ENCODE results near the gene SYT1.

DNA sequence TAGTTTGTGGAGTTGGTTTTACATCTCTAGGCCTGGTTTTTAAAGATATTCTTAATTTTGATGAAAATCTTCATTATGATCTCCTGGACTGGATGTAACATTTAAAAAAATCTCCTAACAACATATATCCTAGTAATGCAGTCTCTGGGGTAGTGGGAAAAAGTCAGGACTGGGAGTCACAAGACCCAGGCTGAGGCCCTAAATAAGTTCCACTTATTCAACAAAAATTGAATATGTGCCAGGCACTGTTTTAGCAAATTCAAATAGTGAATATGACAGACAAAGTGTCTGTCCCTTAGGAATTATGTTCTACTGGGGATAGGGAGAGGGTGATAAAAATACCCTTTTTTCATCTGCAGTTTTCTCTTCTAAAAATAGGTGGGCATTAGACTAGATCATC lies 577.8 kb downstream of the SYT1 start:
- TF ChIP-seq POLR2AphosphoS5 (IDR thresholded peaks at IDR 0.05; ENCODE audit: low read depth, low read length) (no peak), SIN3A (IDR thresholded peaks at IDR 0.05; ENCODE audit: borderline replicate concordance, insufficient read depth, low read length) (no peak)
- TF ChIP-seq, protein P1, sequence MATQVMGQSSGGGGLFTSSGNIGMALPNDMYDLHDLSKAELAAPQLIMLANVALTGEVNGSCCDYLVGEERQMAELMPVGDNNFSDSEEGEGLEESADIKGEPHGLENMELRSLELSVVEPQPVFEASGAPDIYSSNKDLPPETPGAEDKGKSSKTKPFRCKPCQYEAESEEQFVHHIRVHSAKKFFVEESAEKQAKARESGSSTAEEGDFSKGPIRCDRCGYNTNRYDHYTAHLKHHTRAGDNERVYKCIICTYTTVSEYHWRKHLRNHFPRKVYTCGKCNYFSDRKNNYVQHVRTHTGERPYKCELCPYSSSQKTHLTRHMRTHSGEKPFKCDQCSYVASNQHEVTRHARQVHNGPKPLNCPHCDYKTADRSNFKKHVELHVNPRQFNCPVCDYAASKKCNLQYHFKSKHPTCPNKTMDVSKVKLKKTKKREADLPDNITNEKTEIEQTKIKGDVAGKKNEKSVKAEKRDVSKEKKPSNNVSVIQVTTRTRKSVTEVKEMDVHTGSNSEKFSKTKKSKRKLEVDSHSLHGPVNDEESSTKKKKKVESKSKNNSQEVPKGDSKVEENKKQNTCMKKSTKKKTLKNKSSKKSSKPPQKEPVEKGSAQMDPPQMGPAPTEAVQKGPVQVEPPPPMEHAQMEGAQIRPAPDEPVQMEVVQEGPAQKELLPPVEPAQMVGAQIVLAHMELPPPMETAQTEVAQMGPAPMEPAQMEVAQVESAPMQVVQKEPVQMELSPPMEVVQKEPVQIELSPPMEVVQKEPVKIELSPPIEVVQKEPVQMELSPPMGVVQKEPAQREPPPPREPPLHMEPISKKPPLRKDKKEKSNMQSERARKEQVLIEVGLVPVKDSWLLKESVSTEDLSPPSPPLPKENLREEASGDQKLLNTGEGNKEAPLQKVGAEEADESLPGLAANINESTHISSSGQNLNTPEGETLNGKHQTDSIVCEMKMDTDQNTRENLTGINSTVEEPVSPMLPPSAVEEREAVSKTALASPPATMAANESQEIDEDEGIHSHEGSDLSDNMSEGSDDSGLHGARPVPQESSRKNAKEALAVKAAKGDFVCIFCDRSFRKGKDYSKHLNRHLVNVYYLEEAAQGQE (IDR thresholded peaks at IDR 0.05; ENCODE audit: insufficient read depth in 1 of 2, low read depth in 2 of 2, low read length in 2 of 2): no peak
